SK-N-MC (cell line): ENCODE results near the gene IRF4.

Experiments used
- DNase-seq: peaks from one replicate; pipeline ENCODE4 v3.0.0-alpha.2; 2011; ENCODE audit warnings: low read depth, low spot score
- H3K27ac ChIP-seq: fragments of 200-600 bp; sonication (generic); 2 replicates; pipeline ENCODE4 v1.5.1; 2016; ENCODE audit warnings: mixed run types
- H3K36me3 ChIP-seq: fragments of 200-600 bp; sonication (generic); 2 replicates; pipeline ENCODE4 v1.6.1; 2017; ENCODE audit warnings: antibody characterized with exemption, low read length, mixed read lengths; ENCODE audit not compliant: insufficient read depth
- H3K4me3 ChIP-seq: fragments of 200-600 bp; sonication (generic); 2 replicates; pipeline ENCODE4 v1.5.1; 2016
- H3K9ac ChIP-seq: fragments of 200-600 bp; sonication (generic); 2 replicates; pipeline ENCODE4 v1.8.0; 2017; ENCODE audit warnings: mixed run types, mixed read lengths; ENCODE audit not compliant: insufficient read length
- H3K9me3 ChIP-seq: fragments of 200-600 bp; sonication (generic); 2 replicates; pipeline ENCODE4 v1.6.1; 2017; ENCODE audit warnings: low read depth, mild to moderate bottlenecking, antibody characterized with exemption, low read length, moderate library complexity, mixed read lengths
- EZH2 ChIP-seq: fragments of 200-600 bp; sonication (generic); IDR thresholded peaks from one replicate; pipeline ENCODE4 v1.6.1; 2017; ENCODE audit warnings: antibody characterized with exemption
- FOXP2 ChIP-seq: optimal IDR thresholded peaks from 2 replicates; pipeline ENCODE3; 2011; ENCODE audit warnings: mild to moderate bottlenecking, moderate library complexity; ENCODE audit not compliant: insufficient read depth; ENCODE audit errors: extremely low read length, control extremely low read depth
- POLR2AphosphoS5 ChIP-seq: IDR thresholded peaks from 2 replicates; pipeline ENCODE4 v1.6.1; 2012; ENCODE audit warnings: mild to moderate bottlenecking, low read depth, low read length, borderline replicate concordance

Gene IRF4

DNA sequence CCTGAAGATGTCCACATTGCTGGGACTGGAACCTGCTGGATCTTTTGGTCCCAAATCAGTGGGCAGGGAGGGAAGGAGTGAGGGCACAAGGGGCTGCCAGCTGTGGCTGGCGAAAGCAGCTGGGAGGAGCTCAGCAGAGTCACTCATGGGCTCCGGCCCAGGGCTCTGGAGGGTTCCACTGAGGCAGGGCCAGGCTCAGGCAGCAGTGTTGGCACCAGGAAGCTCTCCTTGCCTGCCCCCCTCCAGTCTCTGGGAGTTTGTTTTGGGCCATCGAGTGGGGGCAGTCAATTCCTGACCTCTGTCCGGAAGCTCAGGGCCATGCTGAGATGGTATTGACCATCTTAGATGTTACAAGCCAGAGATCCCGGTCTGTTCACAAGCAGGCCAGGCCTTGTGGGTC is 39.1 kb upstream of the IRF4 start:
- no peak for TF ChIP-seq FOXP2
- TF ChIP-seq POLR2AphosphoS5 = no peak
- TF ChIP-seq EZH2 = no peak
- no peak overlapping the region for H3K9ac ChIP-seq
- H3K4me3 ChIP-seq = no peak overlapping the region
- no peak for DNase-seq
- H3K36me3 ChIP-seq = no peaks in the 10 kb centered on the region
- no peaks in the 10 kb centered on the region for H3K9me3 ChIP-seq
- no peak overlapping the region for H3K27ac ChIP-seq

DNA sequence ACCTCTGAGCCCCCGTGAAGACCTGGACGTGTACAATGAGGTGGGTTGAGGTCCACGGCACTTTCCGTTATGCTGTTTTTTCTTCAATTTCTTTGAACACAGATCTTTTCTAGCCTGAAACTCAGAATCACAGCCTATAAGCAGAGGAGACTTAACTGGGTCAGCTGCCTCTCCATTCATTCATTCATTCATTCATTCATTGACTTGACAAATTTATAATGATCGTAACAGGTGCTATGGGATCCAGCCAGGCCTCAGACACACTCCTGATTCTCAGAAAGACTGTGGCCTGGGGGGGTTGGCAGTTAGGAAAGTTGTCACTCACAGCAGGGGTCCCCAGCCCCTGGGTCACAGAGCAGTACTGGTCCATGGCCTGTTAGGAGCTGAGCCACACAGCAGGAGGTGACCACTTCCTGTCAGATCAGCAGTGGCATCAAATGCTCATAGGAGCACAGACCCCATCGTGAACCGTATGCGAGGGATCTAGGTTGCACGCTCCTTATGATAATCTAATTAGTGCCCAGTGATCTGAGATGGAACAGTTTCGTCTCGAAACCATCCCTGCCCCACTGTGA is 38.6 kb upstream of the IRF4 start:
- Histone ChIP-seq H3K9ac (no peak overlapping the region), H3K36me3 (no peaks in the 10 kb centered on the region), H3K27ac (no peak overlapping the region), H3K4me3 (no peak overlapping the region), H3K9me3 (no peaks in the 10 kb centered on the region)
- no peak for DNase-seq
- TF ChIP-seq EZH2 = no peak

DNA sequence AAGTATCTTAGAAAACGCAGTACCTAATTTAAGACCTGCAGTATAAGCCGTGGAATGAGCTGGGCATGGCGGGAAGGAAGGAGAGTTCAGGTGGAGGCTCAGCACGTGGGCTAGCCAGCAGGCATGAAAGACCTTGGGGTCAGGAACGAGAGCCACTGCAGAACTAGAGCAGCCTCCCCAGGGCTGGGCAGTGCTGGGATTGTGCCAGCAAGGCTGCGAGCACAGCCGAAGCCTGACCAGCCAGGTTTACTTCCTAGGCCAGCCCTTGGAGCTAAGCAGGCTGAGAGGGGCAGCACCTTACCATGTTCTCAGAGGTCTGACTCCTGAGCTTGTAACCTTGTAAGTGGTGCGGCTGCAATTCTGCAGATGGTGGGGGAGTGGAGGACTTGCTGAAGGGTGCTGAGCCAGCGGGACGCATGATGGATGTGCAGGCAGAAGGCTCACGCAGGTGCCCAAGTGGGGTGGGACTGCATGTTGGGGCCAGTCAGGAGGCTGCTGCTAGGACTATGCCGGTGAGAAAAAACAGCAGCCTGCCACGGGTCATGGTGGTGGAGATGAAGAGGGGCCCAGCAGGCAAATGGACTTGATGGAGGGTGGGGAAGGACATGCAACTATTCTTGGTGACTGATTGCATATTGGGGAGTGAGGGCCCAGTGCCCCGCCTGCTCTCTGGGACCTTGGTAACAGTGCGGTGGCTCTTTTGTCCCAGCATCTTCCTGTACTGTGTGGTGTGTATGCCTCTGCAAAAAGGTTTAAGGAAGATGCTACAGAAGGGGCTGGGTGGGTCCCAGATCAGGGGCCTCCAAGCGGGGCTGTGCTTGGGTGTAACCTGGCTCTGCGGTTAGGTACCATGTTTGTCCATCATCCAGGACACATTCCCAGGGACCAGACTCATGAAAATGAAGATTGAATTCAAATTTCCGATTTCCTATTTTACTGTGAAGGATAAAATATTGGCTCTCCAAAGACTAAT is 37.6 kb upstream of the IRF4 start:
- H3K9me3 ChIP-seq = no peaks in the 10 kb centered on the region
- H3K36me3 ChIP-seq = no peaks in the 10 kb centered on the region
- no peak overlapping the region for H3K27ac ChIP-seq
- DNase-seq = no peak
- no peak overlapping the region for H3K9ac ChIP-seq
- TF ChIP-seq POLR2AphosphoS5 (no peak), FOXP2 (no peak), EZH2 (no peak)
- no peak overlapping the region for H3K4me3 ChIP-seq

GRCh38 chr6:354631-355280 is 36.8 kb upstream of the IRF4 start:
- H3K9me3 ChIP-seq = no peaks in the 10 kb centered on the region
- no peak overlapping the region for H3K27ac ChIP-seq
- no peak overlapping the region for H3K4me3 ChIP-seq

DNA sequence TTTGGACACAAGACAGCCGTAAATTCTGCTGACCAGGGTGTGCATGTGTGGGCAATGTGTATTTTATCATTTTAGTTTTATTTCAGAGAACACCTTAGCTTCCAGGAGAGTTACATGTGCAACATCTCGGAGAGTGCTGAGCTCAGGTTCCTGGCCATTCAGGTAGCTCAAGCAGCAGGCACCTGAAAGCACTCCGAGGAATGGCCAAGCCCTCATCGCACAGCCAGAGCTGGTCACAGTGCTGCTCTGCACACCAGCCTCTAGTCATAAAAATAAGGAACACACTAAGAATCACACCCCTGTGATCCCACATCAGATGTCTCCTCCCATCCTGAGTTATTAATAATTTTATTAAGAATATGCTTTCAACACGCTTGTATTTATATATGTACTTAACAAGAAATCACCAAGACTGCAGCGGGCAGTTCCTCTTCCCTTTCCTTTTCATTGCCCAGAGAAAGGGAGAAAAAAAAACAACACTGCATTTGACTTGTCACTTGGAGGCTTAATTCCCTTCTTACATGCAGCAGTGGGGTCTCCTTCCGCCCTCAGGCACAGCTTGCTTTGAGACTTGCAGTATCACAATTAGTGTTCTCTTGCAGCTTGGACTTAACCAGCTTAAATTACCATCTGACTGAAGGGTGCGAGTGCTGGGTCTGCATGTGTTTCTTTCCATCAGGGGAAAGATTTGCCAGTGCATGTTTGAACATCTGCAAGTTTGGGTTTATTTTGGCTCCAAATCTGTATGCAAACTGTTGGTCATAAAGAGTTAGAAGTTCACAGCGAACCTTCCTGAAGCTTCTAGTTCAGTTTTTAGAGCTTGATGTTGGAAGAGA is 36.0 kb upstream of the IRF4 start:
- no peak for DNase-seq
- no peak for TF ChIP-seq EZH2
- no peak overlapping the region for H3K9ac ChIP-seq
- no peak overlapping the region for H3K4me3 ChIP-seq
- H3K9me3 ChIP-seq = no peaks in the 10 kb centered on the region
- no peaks in the 10 kb centered on the region for H3K36me3 ChIP-seq
- no peak overlapping the region for H3K27ac ChIP-seq

More at GRCh38 chr6:354631-355280, 36.8 kb upstream of the IRF4 start:
- TF ChIP-seq POLR2AphosphoS5 (no peak), EZH2 (no peak), FOXP2 (no peak)
- Histone ChIP-seq H3K36me3 (no peaks in the 10 kb centered on the region), H3K9ac (no peak overlapping the region)
- DNase-seq = no peak

- H3K4me3 ChIP-seq = no peak overlapping the region
- no peaks in the 10 kb centered on the region for H3K9me3 ChIP-seq
- no peak for TF ChIP-seq FOXP2
- no peak overlapping the region for H3K27ac ChIP-seq
- no peaks in the 10 kb centered on the region for H3K36me3 ChIP-seq
- DNase-seq = no peak
- no peak overlapping the region for H3K9ac ChIP-seq
These were observed 34.7 kb upstream of the IRF4 start for GRCh38 chr6:356828-357251.

DNA sequence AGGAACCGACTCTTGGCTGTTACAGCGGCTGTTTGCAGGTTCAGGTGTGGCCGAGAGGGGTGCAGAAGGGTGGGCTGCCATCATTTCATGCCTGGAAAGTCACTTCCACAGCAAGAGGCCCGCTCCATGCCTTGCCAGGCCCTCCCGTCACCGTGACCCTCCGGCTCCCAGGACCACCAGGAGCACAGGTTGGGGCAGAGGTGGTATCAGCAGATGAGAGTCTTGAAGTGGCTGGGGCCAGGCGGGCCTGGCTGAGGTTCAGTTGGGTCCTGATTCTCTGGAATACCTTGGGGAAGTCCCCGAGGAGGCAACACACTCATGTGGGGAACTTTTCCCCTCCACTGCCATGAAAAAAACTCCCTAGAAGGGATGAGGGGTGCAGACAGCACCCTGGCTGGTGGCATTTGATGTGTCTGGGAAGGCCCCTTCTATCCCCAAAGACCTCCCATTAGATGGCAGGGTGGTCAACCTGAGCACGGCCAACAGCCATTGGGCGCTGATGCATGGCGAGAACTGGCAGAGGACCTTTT is 34.2 kb upstream of the IRF4 start:
- Histone ChIP-seq H3K9me3 (no peaks in the 10 kb centered on the region), H3K9ac (no peak overlapping the region), H3K36me3 (no peaks in the 10 kb centered on the region), H3K4me3 (no peak overlapping the region), H3K27ac (no peak overlapping the region)
- TF ChIP-seq POLR2AphosphoS5 (no peak), FOXP2 (no peak), EZH2 (no peak)
- DNase-seq = no peak

DNA sequence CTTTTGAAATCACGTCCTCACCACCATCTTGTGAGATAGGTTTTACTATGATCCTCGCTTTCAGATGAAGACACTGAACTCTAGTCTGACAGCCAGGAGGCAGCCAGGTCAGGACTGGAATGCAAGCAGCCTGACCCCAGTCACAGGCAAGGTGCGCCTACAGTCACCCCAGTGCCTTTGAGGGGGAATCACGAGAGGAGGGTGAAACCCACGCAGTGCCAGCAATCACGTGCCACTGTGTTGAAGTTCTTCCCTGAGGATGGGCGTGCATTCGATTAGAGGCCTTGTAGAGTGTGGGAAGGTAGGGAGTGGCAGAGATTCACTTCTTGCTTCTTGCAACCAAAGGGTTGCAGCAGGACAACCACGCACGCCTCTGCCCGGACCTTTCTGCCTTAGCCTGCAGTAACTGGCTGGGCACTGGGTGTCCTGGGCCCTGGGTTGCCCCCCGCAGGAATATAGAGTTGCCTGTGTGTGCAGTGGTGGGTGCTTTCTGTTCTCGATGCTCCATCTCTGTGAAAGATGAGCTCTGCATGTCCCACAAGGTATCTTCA is 33.7 kb upstream of the IRF4 start:
- Histone ChIP-seq H3K4me3 (no peak overlapping the region), H3K9ac (no peak overlapping the region), H3K27ac (no peak overlapping the region), H3K9me3 (no peaks in the 10 kb centered on the region), H3K36me3 (no peaks in the 10 kb centered on the region)
- no peak for DNase-seq
- TF ChIP-seq FOXP2 (no peak), EZH2 (no peak), POLR2AphosphoS5 (no peak)
